Caco-2 (cell line): ENCODE measurements around the gene BMP6. TPM values are rescaled to one million over a fixed set of nuclear protein-coding genes. Genes with fewer than 3 reads are reported as not detected.

Source experiments
- BruUV-seq: library from RNA; stranded (reverse); fragments of 400-500 nt; replicated peaks from 2 replicates; lab custom pipeline; 2021; lab: Mats Ljungman, UMichigan
- CTCF ChIA-PET: fragments of 300-600 bp; sonication (Branson Sonifier 250); formaldehyde crosslinking; loops from one replicate; lab custom pipeline; 2022; ENCODE audit warnings: antibody characterized with exemption; lab: Charles Lee
- POLR2A ChIA-PET: fragments of 300-600 bp; sonication (Branson Sonifier 250); formaldehyde crosslinking; loops from one replicate; lab custom pipeline; 2022; ENCODE audit warnings: antibody characterized with exemption; lab: Charles Lee
- DNase-seq, 2 experiments: peaks; one replicate each; pipeline versions ENCODE4 v3.0.0 to v3.0.0-alpha.2; 2020 to 2022
- H3K27me3 ChIP-seq: replicated peaks from 2 replicates; pipeline ENCODE4 v1.6.0; 2011; ENCODE audit warnings: low read length; ENCODE audit not compliant: control insufficient read depth, insufficient read depth
- H3K36me3 ChIP-seq: 2 replicates; pipeline ENCODE4 v1.5.1; 2011; ENCODE audit warnings: low read length; ENCODE audit not compliant: control insufficient read depth, insufficient read depth
- H3K4me1 ChIP-seq: fragments of 250-450 bp; sonication (Bioruptor Pico); 2 replicates; pipeline ENCODE4 v1.5.1; 2020; ENCODE audit warnings: mild to moderate bottlenecking
- H3K4me3 ChIP-seq: 2 replicates; pipeline ENCODE4 v1.5.1; 2011; ENCODE audit warnings: low read depth, mild to moderate bottlenecking, control low read depth, low read length
- H3K9me3 ChIP-seq: fragments of 250-450 bp; sonication (Bioruptor Pico); 2 replicates; pipeline ENCODE4 v1.5.1; 2020; ENCODE audit warnings: mild to moderate bottlenecking, moderate library complexity
- H3K27ac Mint-ChIP-seq: one replicate; pipeline ENCODE4 v1.8.0; 2022; ENCODE audit warnings: mixed read lengths; ENCODE audit not compliant: unreplicated experiment
- H3K27me3 Mint-ChIP-seq: one replicate; pipeline ENCODE4 v1.8.0; 2022; ENCODE audit warnings: mixed read lengths; ENCODE audit not compliant: insufficient read depth, unreplicated experiment
- H3K36me3 Mint-ChIP-seq: one replicate; pipeline ENCODE4 v1.8.0; 2022; ENCODE audit warnings: mild to moderate bottlenecking, mixed read lengths; ENCODE audit not compliant: insufficient read depth, unreplicated experiment
- H3K4me1 Mint-ChIP-seq: one replicate; pipeline ENCODE4 v1.8.0; 2022; ENCODE audit warnings: low read depth, mixed read lengths; ENCODE audit not compliant: unreplicated experiment
- H3K4me3 Mint-ChIP-seq: one replicate; pipeline ENCODE4 v1.8.0; 2022; ENCODE audit warnings: mild to moderate bottlenecking, moderate library complexity, mixed read lengths; ENCODE audit not compliant: unreplicated experiment
- H3K9me3 Mint-ChIP-seq: one replicate; pipeline ENCODE4 v1.8.0; 2022; ENCODE audit warnings: mixed read lengths; ENCODE audit not compliant: unreplicated experiment
- intact Hi-C: fragments of 100-400 bp; cut with micrococcal nuclease; formaldehyde crosslinking; loops from one replicate; pipeline ENCODE4 v1.10.0; 2022; ENCODE audit not compliant: unreplicated experiment
- total RNA-seq: library from RNA; stranded (reverse); gene quantifications from 2 replicates; pipeline ENCODE4 v1.2.3, GENCODE V29; 2022
- TF ChIP-seq, protein P1 (sequence below), 2 experiments: fragments of 200-600 bp in 1 of 2; IDR thresholded peaks; 1 replicate in 1 of 2; 2 replicates in 1 of 2; pipeline versions ENCODE4 v1.5.1 to v1.8.0; 2011 to 2022; ENCODE audit warnings: antibody characterized with exemption in 1 of 2, control low read depth in 1 of 2, inconsistent platforms in 1 of 2, low read depth in 1 of 2, low read length in 1 of 2, mild to moderate bottlenecking in 1 of 2, moderate library complexity in 1 of 2; ENCODE audit not compliant: insufficient read depth in 1 of 2, severe bottlenecking in 1 of 2, unreplicated experiment in 1 of 2

The BMP6 gene
- total RNA-seq, 1 experiment from 2014 or later: 0.61 TPM

DNA sequence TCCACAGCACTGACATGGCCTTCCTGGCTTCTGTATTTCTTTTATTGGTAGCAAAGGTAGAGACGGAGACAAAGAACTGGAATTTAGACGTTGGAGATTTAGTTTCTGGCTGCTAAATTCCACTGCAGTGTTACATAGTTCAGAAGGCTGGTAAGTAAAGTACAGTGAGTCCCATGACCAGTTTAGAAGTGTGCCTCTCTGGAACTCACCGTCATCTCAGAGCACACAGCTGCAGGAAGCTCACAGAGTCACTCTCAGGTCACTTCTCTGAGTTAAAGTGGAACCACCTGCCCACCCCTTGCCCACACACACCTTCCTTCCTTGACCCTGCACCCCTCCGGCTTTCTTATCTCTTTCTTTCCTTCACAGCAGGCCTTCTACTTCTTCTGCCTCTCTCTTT, 19.6 kb upstream of the BMP6 start:
- Mint-ChIP-seq H3K4me3 (no peak overlapping the region), H3K27me3 (no peaks in the 10 kb centered on the region), H3K4me1 (no peaks in the 10 kb centered on the region), H3K36me3 (no peaks in the 10 kb centered on the region), H3K9me3 (no peaks in the 10 kb centered on the region), H3K27ac (no peak overlapping the region)
- CTCF ChIA-PET: no interaction called here
- H3K9me3 ChIP-seq: no peaks in the 10 kb centered on the region
- DNase-seq: no peak
- POLR2A ChIA-PET: no interaction called here
- peaks cover 4% of the 10 kb centered on the region; the same call in 1 of the 2 replicates for H3K4me1 ChIP-seq
- no peak overlapping the region for H3K4me3 ChIP-seq
- TF ChIP-seq, protein P1, sequence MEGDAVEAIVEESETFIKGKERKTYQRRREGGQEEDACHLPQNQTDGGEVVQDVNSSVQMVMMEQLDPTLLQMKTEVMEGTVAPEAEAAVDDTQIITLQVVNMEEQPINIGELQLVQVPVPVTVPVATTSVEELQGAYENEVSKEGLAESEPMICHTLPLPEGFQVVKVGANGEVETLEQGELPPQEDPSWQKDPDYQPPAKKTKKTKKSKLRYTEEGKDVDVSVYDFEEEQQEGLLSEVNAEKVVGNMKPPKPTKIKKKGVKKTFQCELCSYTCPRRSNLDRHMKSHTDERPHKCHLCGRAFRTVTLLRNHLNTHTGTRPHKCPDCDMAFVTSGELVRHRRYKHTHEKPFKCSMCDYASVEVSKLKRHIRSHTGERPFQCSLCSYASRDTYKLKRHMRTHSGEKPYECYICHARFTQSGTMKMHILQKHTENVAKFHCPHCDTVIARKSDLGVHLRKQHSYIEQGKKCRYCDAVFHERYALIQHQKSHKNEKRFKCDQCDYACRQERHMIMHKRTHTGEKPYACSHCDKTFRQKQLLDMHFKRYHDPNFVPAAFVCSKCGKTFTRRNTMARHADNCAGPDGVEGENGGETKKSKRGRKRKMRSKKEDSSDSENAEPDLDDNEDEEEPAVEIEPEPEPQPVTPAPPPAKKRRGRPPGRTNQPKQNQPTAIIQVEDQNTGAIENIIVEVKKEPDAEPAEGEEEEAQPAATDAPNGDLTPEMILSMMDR (IDR thresholded peaks at IDR 0.05; ENCODE audit: insufficient read depth in 1 of 2, low read depth in 1 of 2, low read length in 1 of 2, severe bottlenecking in 1 of 2, unreplicated experiment in 1 of 2): no peak
- no peaks in the 10 kb centered on the region for H3K27me3 ChIP-seq
- intact Hi-C loops: no loop called here
- H3K36me3 ChIP-seq: no peaks in the 10 kb centered on the region
- BruUV-seq: no TSS peak

DNA sequence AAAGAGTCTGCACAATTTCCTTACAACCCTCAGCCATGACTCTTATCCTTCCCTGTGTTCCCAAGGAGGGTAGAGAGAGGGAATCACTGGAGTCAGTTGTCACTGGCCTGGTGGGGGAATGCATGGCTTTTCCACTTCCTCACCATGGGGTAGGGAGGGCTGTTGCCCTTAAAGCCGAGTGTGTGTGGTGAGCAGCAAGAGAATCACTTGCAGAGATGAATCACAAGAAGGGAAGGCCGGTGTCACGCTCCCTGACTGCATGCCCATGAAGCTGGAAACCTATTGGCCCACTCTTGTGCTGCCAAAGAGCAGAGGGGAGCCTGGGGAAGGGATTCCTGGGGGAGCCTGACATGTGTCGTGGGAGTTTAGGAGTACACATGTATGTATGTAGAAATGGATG, 18.1 kb upstream of the BMP6 start:
- Mint-ChIP-seq H3K27me3 (peaks cover 2% of the 10 kb centered on the region), H3K27ac (no peak overlapping the region), H3K4me3 (no peak overlapping the region), H3K4me1 (no peaks in the 10 kb centered on the region), H3K9me3 (no peaks in the 10 kb centered on the region), H3K36me3 (no peaks in the 10 kb centered on the region)
- no peaks in the 10 kb centered on the region for H3K36me3 ChIP-seq
- intact Hi-C loops: no loop called here
- H3K27me3 ChIP-seq: no peaks in the 10 kb centered on the region
- no peak overlapping the region for H3K4me3 ChIP-seq
- POLR2A ChIA-PET: no interaction called here
- no TSS peak for BruUV-seq
- no peak for DNase-seq
- no peaks in the 10 kb centered on the region for H3K9me3 ChIP-seq
- TF ChIP-seq, protein P1 (IDR thresholded peaks at IDR 0.05; ENCODE audit: insufficient read depth in 1 of 2, low read depth in 1 of 2, low read length in 1 of 2, severe bottlenecking in 1 of 2, unreplicated experiment in 1 of 2): no peak
- CTCF ChIA-PET: no interaction called here
- H3K4me1 ChIP-seq: no peaks in the 10 kb centered on the region

DNA sequence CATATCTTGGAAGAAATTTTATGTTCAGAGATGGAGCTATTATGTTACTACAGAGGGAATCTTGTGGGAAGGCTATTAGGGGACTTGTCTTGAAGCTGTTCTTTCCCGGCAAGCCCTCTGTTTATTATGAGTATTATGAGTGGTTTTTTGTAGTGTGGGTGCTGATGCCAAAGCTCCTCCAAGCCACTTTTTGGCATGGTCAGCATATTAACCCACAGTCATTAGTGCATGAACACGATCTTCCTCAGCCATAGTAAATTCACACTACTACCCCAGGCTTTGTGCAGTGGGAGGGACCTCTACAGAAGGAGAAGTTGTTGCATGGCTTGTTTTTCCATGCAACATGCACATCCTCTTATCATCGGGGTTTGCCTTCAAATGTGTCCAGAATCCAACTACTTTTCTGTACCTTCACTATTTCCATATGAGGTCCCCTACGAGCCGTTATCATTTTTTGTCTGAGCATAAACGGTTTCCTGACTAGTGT, 6.5 kb upstream of the BMP6 start:
- H3K9me3 ChIP-seq: no peaks in the 10 kb centered on the region
- H3K4me1 Mint-ChIP-seq: no peaks in the 10 kb centered on the region
- no peak for DNase-seq
- H3K4me3 ChIP-seq: no peak overlapping the region
- peaks cover 5% of the 10 kb centered on the region for H3K36me3 Mint-ChIP-seq
- H3K27me3 ChIP-seq: no peaks in the 10 kb centered on the region
- CTCF ChIA-PET: no interaction called here
- POLR2A ChIA-PET: no interaction called here
- no TSS peak for BruUV-seq
- TF ChIP-seq, protein P1 (IDR thresholded peaks at IDR 0.05; ENCODE audit: insufficient read depth in 1 of 2, low read depth in 1 of 2, low read length in 1 of 2, severe bottlenecking in 1 of 2, unreplicated experiment in 1 of 2): no peak
- no peak overlapping the region for H3K27ac Mint-ChIP-seq
- intact Hi-C loops: no loop called here
- no peak overlapping the region for H3K4me3 Mint-ChIP-seq
- peaks cover 9% of the 10 kb centered on the region for H3K9me3 Mint-ChIP-seq
- no peaks in the 10 kb centered on the region for H3K36me3 ChIP-seq
- H3K4me1 ChIP-seq: peaks cover 5% of the 10 kb centered on the region; the same call in 1 of the 2 replicates
- H3K27me3 Mint-ChIP-seq: peaks cover 13% of the 10 kb centered on the region
